Measurements from ENCODE around the gene DSTN.

Gene DSTN

DNA sequence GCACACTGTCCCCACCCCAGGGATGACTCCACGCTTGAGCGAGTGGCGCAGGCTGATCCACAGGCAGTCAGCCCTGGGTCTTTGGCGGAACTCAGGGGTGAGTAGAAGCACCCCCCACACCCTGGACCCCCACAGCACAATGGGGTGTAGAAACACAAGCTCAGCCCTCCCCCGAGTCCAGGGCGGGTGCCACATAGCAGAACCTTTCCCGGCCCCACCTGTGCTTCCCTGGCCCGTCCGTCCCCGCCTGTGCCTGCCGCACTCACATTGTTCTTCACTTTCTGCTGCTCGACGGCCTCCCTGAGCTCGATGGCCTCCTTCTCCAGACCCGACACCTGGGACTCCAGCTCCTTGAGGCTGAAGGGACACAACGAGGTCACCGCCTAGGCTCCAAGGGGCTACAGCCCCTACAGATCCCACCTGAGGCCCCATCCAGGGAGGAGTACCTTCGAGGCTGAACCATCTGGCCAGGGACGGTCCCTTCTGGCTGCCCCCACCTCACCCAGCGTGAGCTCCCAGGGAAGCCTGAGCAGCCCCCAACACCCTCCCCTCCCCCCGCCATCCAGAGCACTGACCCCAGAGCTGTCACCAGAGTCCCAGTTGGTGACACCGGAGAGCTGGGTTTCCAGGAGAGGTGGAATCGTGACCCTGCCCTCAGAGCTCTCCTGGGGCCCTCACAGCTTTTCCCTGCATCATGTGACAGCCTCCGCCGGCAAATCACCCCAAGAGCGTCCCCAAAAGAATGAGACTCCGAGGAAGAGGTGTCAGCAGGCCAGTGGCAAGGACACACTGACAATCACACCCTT is 55.6 kb downstream of the DSTN start:
- no peak for DNase-seq

- DNase-seq, result no peak
Measured at GRCh38 chr20:17626217-17627007, 56.5 kb downstream of the DSTN start.

GRCh38 chr20:17627101-17627955 is 57.5 kb downstream of the DSTN start:
- no peak for DNase-seq

DNA sequence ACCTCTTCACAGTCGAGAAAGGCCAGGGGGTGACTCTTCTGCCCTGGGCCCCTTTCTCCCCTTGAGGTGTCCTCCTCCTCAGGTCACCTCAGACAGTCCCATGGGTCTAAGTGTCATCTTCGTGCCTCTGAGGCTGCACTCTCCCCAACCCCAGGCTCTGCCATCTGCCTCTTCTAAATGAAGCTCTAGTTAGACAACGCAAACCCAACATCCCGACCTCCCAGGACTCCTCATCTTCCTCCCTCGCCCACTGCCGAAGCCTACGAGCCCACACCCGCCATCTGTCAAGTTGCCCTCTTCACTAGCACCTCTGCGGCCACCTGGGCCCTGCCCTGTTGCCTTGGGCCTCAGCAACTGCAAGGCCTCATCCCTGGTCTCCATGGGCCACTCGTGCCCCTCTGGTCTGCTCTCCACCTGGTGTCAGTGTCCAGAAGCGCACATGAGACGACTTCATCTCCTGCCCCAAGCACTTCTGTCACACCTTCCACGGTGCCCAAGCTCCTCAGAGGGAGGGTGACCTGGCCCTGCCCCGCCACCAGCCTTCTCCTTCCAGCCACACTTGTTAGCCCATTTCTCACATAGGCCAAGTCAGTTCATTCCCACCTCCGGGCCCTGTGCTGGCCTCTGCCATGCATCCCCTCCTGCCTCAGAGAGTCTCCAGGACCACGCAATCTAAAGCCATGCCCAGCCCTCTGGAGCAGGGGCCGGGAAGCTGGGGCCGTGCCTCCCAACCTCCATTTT is 58.4 kb downstream of the DSTN start:
- no peak for DNase-seq

DNA sequence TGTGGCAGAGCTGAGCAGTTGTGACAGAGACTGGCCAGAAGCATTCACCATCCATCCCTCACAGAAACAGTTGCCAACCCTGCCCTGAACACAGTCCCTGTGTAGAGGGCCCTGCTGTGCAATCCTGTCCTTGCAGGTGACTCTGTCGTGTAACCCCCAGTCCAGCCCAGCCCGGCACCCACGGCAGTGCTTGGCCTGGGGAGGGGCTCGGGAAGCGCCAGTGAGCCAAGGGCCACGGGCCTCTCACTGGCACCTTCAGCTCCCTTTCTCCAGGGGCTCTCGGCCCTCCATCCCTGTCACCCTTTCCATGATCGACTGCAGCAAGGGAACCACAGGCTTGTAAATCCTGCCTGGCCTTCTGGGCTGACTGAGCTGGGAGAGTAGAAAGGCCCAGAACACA is 59.1 kb downstream of the DSTN start:
- no peak for DNase-seq

DNA sequence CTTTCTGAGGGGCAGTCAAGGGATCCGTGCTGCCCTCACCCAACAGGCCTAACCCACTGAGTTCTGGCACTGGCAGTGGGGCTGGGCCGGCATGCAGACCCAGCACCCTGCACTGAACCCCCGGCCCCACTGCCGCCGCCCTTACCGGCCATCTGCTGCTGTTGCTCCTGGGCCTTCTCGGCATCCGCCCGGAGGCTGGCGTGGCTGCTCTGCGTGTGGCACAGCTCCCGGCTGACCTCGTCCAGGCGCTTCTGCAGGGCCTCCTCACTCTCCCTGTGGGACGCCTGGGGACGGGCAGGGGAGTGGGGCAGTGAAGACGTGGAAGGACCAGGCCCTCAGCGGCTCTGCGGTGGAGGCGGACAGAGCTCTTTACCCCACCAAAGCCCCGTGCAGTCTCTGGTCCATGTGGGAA is 59.8 kb downstream of the DSTN start:
- no peak for DNase-seq

DNA sequence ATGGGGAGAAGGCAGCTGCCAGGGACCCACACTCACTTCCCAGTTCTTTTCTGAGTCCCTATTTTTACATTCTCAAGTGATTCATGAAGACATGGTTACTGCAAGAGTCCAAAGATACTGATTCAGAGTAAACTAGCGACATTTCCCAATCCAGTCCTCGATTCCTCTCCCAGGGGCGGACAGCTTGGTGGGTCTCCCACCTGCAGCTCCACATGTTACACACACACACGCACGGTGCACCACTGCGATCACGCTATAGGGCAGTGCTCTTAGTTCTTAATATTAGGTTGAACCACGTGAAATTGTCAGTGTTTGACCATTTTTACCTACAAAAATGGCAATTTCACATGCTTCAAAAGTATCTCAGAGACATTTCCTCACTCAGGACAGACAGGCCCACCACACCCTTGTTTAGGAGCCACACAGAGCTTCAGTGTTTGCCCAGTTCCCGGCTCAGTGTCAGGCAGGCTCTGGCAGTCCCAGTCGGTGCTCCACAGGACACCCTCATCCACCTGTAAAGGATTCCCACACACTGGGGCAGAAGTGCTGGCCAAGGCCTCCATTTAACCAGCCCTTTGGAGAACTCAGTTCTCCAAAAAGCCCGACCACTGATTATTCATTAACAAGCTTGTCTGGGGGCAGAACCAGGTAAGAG is 60.4 kb downstream of the DSTN start:
- no peak for DNase-seq

GRCh38 chr20:17630806-17631195 is 60.9 kb downstream of the DSTN start:
- DNase-seq, result no peak

GRCh38 chr20:17631576-17632319 is 61.9 kb downstream of the DSTN start:
- DNase-seq, result no peak

DNA sequence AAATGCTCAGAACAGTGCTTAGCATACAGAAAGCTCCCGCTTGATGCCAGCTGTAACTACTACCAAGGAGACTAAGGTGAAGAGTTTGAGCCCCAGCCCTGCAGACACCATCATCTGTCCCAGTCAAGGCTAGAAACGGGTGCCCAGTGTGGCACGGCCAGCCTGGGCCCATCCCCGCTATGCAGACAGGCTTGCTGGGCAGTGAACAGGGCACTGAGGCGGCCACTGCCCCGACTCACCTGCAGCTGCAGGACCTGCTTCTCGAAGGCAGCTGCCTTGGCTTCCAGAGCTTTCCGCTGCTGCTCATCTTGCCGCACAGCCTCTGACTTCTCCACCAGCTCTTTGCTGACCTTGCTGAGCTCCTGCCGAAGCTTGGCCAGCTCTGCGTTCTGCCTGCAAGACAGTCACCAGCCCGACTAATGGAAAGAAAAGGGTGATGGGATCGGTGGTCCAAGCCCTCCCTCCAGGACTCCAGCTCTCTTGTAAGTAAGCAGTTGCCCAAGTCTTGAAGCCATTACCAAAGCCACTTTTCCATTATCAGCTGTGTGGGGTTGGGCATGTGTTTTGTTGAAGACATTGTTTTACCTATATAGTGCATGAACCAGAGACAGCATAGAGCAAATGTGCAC is 63.5 kb downstream of the DSTN start:
- DNase-seq, result no peak

DNA sequence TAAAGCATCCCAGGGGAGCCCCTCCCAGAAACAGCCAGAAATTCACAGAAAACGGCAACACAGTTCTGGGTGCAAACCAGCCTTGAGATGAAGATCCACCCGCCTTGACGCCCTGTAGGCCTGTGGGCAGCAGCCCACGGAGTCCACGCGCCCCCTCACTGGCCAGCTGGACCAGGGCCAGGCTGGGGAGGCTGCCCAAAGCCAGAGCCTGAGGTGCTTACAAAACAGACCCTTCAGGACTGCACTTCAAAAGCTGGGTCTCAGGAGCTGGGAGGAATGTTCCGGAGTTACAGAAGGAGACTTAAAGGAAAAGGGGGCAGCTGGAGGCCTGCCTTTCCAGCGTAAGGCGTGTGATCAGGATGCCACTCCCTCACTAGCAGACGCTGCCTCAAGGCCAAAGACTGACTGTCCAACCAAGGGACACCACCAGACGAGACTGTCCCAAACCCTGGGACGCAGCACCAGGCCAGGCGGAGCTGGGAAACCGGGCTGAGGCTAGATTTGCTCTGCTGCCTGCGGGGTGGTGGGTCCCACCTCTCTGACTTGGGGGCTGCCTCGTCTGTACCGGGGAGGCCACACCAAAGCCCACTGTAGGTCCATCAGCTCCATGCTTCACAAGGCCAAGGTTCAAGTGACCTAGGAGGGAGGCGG is 64.1 kb downstream of the DSTN start:
- no peak for DNase-seq

DNA sequence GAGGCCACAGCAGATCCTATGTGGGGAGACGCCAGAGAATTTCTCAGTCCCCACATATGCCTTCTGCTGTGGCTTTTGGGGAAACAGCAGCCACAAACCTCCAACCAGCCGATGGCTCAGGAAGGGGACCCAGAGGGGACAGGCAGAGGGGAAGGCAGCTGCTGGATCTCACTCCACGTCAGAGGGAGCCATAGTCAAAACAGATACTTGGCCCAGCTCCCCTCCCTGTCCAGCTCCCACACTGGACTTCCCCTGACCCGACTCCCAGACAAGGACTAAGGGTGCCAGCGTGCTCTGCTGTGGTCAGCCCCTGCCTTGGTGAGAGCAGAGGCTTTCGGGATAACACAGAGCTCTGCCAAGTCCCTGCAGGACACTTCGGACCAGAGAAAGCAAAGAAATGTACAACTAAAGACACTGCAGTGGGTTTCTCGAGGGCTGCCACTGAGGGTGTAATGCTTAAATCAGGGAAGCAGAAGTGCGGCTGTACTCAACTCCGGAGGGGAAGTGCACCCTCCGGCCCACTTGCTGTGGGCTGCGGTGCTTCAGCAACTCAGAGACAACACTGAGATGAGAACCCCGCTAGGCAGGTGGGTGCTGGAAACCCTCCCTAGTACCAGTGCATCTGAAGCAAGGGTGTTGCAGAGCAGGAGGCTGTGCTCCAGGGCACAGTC is 64.9 kb downstream of the DSTN start:
- no peak for DNase-seq

GRCh38 chr20:17635332-17636244 is 65.7 kb downstream of the DSTN start:
- DNase-seq, result no peak

DNA sequence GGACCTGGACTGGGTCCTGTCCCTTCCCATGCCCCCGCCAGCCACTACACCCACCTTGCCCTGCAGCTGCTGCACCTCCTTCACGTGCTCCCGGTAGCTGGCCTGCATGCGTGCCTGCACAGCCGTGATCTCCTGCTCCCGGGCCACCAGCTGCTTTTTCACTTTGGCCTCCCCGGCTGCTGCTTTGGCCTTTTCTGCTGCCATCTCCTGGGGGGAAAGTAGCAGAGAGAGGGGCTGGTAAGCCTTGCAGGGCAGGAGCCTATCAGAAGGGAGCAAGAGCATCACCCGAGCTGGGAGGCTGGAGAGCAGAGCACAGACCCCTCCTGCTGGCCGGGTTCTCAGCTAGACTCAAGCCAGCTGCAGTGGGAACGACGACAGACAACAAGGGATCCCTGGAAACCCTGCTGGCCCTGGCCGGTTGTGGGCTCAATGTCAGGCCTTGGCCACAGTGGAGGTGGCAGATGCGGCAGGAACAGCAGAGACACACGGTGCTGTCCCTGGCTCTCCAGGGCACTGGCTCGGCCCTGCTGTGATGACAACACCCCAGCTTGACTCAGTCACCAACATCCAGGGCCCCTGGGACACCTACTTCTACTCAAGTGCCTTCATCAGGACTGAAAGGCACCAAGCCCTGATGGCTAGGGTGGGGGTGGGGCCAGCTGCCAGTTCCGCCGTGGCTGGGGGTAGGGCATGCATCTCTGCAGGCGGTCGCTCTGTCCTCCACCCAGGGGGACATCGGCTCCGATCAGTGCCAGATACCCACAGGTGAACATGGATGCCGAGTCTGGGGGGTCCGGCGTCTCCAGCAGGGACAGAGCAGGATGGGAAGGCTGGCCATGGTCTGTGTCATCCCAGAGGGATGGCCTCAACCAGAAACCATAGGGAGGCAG is 66.9 kb downstream of the DSTN start:
- no peak for DNase-seq

GRCh38 chr20:17637413-17637780 is 67.5 kb downstream of the DSTN start:
- DNase-seq, result no peak

- DNase-seq, result no peak
Measured at GRCh38 chr20:17637985-17638640, 68.2 kb downstream of the DSTN start.

GRCh38 chr20:17638835-17639407 is 69.0 kb downstream of the DSTN start:
- no peak for DNase-seq

All from stimulated activated CD4-positive, alpha-beta T cell treated with anti-CD3 and anti-CD28 coated beads, Interleukin-1b, Interleukin-23, amount 100 ng/mL, for 48 hours (primary cell).